Uterus (tissue), 4 donors: ENCODE measurements around the gene POU4F1. TPM values are rescaled to one million over a fixed set of nuclear protein-coding genes. Genes with fewer than 3 reads are reported as not detected.

Source experiments
- DNase-seq, 2 donors: peaks; one replicate each; pipeline ENCODE4 v3.0.0-alpha.2; 2019 to 2020
- H3K27ac ChIP-seq, 2 donors: fragments of 200-600 bp; sonication (generic); 1 replicate in 1 of 2; 2 replicates in 1 of 2; pipeline ENCODE4 v1.5.1; 2016 to 2018
- H3K27me3 ChIP-seq, 2 donors: fragments of 200-600 bp; sonication (generic); one replicate each; pipeline ENCODE4 v1.5.1; 2018 to 2019; ENCODE audit warnings: control low read depth in 1 of 2
- H3K36me3 ChIP-seq, 2 donors: fragments of 200-600 bp; sonication (generic); one replicate each; pipeline ENCODE4 v1.5.1; 2019; ENCODE audit warnings: control low read depth in 1 of 2
- H3K4me1 ChIP-seq, 2 donors: fragments of 200-600 bp; sonication (generic); one replicate each; pipeline ENCODE4 v1.5.1; 2018 to 2019; ENCODE audit warnings: control low read depth in 1 of 2
- H3K4me3 ChIP-seq, 2 donors: fragments of 200-600 bp; sonication (generic); 1 replicate in 1 of 2; 2 replicates in 1 of 2; pipeline ENCODE4 v1.5.1; 2018 to 2019; ENCODE audit warnings: mild to moderate bottlenecking in 1 of 2
- H3K9me3 ChIP-seq, 2 donors: fragments of 200-600 bp; sonication (generic); one replicate each; pipeline ENCODE4 v1.5.1; 2019; ENCODE audit warnings: control low read depth in 1 of 2
- POLR2A ChIP-seq, 2 donors: fragments of 450-650 bp; IDR thresholded peaks; one replicate each; pipeline ENCODE4 v1.6.1; 2016; ENCODE audit warnings: antibody characterized with exemption in 2 of 2, mild to moderate bottlenecking in 1 of 2, moderate library complexity in 1 of 2
- intact Hi-C: fragments of 100-400 bp; cut with DNase I; formaldehyde crosslinking; loops from one replicate; pipeline ENCODE4 v1.15.1; 2023; ENCODE audit warnings: low total_unique reads
- total RNA-seq, 4 donors: library from RNA; depleted of rRNA in 3 of 4; stranded (reverse); fragments of >200 nt in 3 of 4; gene quantifications; one replicate each; pipeline versions ENCODE4 v1.1.0 to v1.2.4, GENCODE V29; 2014 to 2023
- TF ChIP-seq, protein P1 (sequence below), 4 experiments: fragments of 200-600 bp in 2 of 4; fragments of 450-650 bp in 2 of 4; sonication (generic) in 2 of 4; IDR thresholded peaks; one replicate each; pipeline ENCODE4 v1.5.1; 2016 to 2019; ENCODE audit warnings: antibody characterized with exemption in 4 of 4, mild to moderate bottlenecking in 2 of 4, moderate library complexity in 1 of 4
- donor health status: DM: yes; HTN: yes; CAD: no.

The POU4F1 gene
- total RNA-seq, 4 donors from 2014 or later: not detected

DNA sequence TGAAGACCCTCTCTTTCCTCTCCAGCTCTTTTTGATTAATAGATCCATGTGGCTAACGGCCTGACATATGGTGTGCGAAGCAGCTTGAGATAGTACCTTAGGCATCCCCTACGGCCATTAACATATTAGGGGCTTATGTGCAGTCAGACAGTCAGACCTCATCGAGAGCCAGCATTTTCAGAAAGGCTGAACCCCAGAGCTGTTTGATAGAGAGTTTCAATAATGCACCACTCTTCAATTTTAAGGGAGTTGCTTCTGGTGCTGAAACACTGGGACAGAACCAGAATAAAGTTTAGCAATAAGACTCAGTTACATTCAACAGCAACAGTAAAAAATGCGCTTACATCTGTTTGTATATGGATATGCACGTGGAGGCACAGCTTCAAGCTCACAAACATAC lies 10.8 kb downstream of the POU4F1 start:
- Histone ChIP-seq H3K9me3 (no peaks in the 10 kb centered on the region), H3K4me3 (no peak overlapping the region), H3K4me1 (no peaks in the 10 kb centered on the region), H3K36me3 (no peaks in the 10 kb centered on the region), H3K27me3 (peaks cover 24 to 81% of the 10 kb centered on the region in 2 donors), H3K27ac (no peak overlapping the region)
- no peak for DNase-seq
- no peak for TF ChIP-seq POLR2A (IDR thresholded peaks at IDR 0.05)
- TF ChIP-seq, protein P1, sequence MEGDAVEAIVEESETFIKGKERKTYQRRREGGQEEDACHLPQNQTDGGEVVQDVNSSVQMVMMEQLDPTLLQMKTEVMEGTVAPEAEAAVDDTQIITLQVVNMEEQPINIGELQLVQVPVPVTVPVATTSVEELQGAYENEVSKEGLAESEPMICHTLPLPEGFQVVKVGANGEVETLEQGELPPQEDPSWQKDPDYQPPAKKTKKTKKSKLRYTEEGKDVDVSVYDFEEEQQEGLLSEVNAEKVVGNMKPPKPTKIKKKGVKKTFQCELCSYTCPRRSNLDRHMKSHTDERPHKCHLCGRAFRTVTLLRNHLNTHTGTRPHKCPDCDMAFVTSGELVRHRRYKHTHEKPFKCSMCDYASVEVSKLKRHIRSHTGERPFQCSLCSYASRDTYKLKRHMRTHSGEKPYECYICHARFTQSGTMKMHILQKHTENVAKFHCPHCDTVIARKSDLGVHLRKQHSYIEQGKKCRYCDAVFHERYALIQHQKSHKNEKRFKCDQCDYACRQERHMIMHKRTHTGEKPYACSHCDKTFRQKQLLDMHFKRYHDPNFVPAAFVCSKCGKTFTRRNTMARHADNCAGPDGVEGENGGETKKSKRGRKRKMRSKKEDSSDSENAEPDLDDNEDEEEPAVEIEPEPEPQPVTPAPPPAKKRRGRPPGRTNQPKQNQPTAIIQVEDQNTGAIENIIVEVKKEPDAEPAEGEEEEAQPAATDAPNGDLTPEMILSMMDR (IDR thresholded peaks at IDR 0.05): no peak
- intact Hi-C loops: no loop called here

DNA sequence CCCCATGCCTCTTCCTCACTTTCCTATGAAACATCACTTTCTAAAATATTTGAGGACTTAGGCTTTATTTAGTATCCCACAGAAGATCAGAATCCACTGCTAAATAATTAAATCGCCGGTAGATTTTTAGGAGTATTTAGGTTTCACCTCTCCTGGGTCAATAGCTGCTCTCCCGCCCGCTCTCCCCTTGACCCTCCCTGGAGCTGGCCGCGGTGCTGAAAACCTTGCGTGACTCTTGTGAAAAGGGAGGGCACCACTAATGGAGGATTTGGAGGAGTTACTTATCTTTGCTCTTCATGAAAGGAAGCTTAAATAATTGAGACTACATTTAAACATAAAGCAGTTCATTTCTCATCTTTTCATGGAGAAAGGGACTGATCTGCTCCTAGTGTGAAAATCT lies 14.1 kb downstream of the POU4F1 start:
- Histone ChIP-seq H3K9me3 (no peaks in the 10 kb centered on the region), H3K4me1 (no peaks in the 10 kb centered on the region), H3K4me3 (no peak overlapping the region), H3K27ac (no peak overlapping the region), H3K27me3 (peaks cover 5 to 73% of the 10 kb centered on the region in 2 donors), H3K36me3 (no peaks in the 10 kb centered on the region)
- TF ChIP-seq POLR2A (IDR thresholded peaks at IDR 0.05): no peak
- TF ChIP-seq, protein P1 (IDR thresholded peaks at IDR 0.05): no peak
- intact Hi-C loops: no loop called here
- DNase-seq: no peak

DNA sequence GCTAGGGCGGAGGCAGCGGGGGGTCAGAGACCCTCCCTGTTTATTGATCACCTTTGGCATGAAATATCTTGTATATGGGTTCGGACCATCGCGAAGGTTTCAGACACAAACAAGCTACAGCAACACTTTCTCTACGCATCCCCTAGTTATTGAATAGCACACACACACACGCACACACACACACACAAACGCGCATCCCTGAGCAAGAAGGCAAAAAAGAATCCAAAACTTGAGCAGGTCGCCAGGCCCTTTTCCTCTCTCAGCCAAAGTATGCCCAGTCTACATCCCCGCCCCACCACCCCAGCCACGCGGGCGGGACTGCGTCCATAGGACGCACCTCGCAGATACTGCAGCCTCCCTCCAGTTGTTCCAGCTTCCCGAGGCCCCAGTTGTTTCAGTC lies 16.0 kb downstream of the POU4F1 start:
- TF ChIP-seq, protein P1 (IDR thresholded peaks at IDR 0.05): no peak
- no peak for TF ChIP-seq POLR2A (IDR thresholded peaks at IDR 0.05)
- intact Hi-C loops: no loop called here

DNA sequence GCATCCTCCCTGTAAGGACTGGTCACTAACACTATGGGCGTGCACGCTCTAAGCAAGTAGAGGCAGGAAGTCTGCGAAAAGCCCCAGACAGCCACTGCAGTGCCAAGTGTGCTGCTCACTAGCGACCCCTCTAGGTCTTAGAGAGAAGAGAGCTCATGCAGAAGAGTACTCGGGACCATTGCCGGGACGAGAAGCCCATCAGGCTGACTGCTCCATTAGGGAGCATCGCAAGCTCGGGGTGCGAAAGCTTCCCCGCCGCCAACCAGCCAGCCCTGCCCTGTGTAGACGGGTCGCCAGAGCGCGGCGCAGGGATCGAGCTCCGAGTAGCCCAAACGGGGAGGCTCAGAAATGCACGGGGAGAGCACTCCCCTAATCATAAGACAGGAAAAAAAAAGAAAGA lies 16.6 kb downstream of the POU4F1 start:
- Histone ChIP-seq H3K4me3 (no peak overlapping the region), H3K27ac (no peak overlapping the region), H3K9me3 (no peaks in the 10 kb centered on the region), H3K4me1 (no peaks in the 10 kb centered on the region), H3K36me3 (no peaks in the 10 kb centered on the region), H3K27me3 (peaks cover 4 to 50% of the 10 kb centered on the region in 2 donors)
- intact Hi-C loops: no loop called here
- DNase-seq: no peak
- TF ChIP-seq POLR2A (IDR thresholded peaks at IDR 0.05): no peak
- TF ChIP-seq, protein P1 (IDR thresholded peaks at IDR 0.05): no peak

More for the DNA sequence above, 16.0 kb downstream of the POU4F1 start:
- H3K4me1 ChIP-seq: no peaks in the 10 kb centered on the region
- H3K9me3 ChIP-seq: no peaks in the 10 kb centered on the region
- no peak overlapping the region for H3K27ac ChIP-seq
- H3K4me3 ChIP-seq: no peak overlapping the region
- H3K36me3 ChIP-seq: no peaks in the 10 kb centered on the region
- no peak for DNase-seq
- H3K27me3 ChIP-seq: peaks cover 5 to 57% of the 10 kb centered on the region in 2 donors

DNA sequence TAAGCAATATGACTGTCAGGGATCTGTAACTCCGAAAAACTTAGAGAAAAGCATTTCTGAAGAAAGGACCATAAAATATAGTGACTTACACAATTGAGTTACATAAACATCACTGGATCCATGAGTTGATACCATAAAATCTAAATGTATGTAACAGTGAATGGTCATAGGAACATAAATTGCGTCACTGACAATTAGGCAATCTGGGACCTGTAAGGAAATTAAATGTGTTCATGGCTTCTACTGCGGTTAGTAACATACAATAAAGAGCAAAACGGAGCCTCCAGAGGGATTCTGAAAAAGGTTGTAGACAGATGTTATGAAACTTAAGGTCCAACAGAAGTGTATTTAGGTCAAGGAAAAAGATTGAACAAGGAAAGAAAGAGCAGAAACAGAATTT lies 27.1 kb downstream of the POU4F1 start:
- no peaks in the 10 kb centered on the region for H3K36me3 ChIP-seq
- TF ChIP-seq, protein P1 (IDR thresholded peaks at IDR 0.05): no peak
- no peak for TF ChIP-seq POLR2A (IDR thresholded peaks at IDR 0.05)
- no peaks in the 10 kb centered on the region for H3K4me1 ChIP-seq
- no peaks in the 10 kb centered on the region for H3K9me3 ChIP-seq
- H3K27me3 ChIP-seq: no peaks in the 10 kb centered on the region
- no peak for DNase-seq
- no peak overlapping the region for H3K27ac ChIP-seq
- intact Hi-C loops: no loop called here
- H3K4me3 ChIP-seq: no peak overlapping the region
